Stimulated activated CD4-positive, alpha-beta T cell treated with anti-CD3 and anti-CD28 coated beads, Interleukin-12 subunit alpha, Interleukin-12 subunit beta, amount 100 ng/mL, for 48 hours (primary cell): ENCODE data around the gene NKAP.
"Not testable (repeated sequence)": the region's sequence is repeated elsewhere in the genome, so short reads cannot be mapped to it uniquely, and the experiment has no call there.

ENCODE experiments used
- DNase-seq, 3 donors: peaks; one replicate each; pipeline ENCODE4 v3.0.0-alpha.2; 2020; ENCODE audit warnings: low read depth in 2 of 3, low spot score in 1 of 3

Gene NKAP

DNA sequence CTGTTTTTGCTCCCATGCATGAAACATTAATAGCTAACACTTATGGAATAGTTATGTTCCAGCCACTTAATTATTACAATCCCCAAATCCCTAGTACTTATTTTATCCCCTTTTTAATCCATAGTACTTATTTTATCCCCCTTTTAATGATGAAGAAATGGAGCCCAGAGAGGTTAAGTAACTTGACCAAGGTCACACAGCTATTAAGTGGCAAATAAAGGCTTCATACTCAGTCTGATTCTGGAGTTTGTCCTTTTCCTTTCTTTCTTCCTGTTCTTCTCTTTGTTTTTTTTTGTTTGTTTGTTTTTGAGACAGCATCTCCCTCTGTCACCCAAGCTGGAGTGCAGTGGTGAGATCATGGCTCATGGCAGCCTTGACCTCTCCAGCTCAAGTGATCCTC, 2.2 kb downstream of the NKAP start:
- DNase-seq, result no peak

DNA sequence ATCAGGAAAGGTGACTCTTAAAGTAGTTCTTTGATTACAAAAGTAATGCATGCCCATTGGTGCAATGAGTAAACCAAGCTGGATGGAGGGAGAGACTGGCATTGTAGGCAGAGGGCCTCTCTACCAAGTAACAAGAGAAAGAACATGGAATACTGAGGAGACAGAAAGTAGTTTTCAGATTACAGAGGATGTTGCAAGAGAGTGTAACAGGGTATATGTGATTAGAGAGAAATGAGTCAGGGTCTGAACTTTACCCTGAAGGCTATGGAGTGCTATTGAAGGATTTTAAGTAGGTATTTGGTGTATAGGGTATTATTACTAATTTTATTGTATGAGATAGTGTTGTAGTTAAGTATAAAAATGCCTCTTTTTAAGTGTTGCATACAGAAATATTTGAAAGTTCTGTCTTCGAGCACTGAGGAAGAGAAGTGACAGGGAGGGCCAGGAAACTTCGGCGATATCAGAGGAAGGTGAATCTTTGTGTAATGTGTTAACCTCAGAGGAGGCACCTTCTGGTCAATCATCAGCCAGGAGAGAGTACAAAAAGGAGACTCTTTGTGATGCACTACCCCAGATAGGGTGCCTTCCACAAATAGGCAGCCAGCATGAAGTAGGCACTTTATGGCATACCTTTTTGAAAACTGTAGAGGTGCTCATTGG, 8.2 kb downstream of the NKAP start:
- DNase-seq, result no peak

GRCh38 chrX:119922391-119922790, 21.2 kb downstream of the NKAP start:
- not testable (repeated sequence) for DNase-seq

GRCh38 chrX:119919835-119920585, 23.5 kb downstream of the NKAP start:
- no peak for DNase-seq

GRCh38 chrX:119917877-119918276, 25.7 kb downstream of the NKAP start:
- DNase-seq, result no peak

GRCh38 chrX:119916310-119916709, 27.2 kb downstream of the NKAP start:
- DNase-seq, result no peak

GRCh38 chrX:119900976-119901375, 42.6 kb downstream of the NKAP start:
- DNase-seq, result no peak

GRCh38 chrX:119899125-119899524, 44.4 kb downstream of the NKAP start:
- DNase-seq, result no peak

GRCh38 chrX:119895843-119896326, 47.7 kb downstream of the NKAP start, which contains the start of gene AKAP14:
Gene AKAP14 (plus strand): TSS chrX:119895893. CDS start chrX:119903224, 7,331 bp downstream.
- DNase-seq, result no peak

- not testable (repeated sequence) for DNase-seq
Measured at GRCh38 chrX:119891961-119892692, 51.4 kb downstream of the NKAP start.

GRCh38 chrX:119890626-119891025, 52.9 kb downstream of the NKAP start:
- DNase-seq, result not testable (repeated sequence)

GRCh38 chrX:119887721-119888425, 55.7 kb downstream of the NKAP start:
- peak; percentile 40 to 59 (median 42) for DNase-seq

DNA sequence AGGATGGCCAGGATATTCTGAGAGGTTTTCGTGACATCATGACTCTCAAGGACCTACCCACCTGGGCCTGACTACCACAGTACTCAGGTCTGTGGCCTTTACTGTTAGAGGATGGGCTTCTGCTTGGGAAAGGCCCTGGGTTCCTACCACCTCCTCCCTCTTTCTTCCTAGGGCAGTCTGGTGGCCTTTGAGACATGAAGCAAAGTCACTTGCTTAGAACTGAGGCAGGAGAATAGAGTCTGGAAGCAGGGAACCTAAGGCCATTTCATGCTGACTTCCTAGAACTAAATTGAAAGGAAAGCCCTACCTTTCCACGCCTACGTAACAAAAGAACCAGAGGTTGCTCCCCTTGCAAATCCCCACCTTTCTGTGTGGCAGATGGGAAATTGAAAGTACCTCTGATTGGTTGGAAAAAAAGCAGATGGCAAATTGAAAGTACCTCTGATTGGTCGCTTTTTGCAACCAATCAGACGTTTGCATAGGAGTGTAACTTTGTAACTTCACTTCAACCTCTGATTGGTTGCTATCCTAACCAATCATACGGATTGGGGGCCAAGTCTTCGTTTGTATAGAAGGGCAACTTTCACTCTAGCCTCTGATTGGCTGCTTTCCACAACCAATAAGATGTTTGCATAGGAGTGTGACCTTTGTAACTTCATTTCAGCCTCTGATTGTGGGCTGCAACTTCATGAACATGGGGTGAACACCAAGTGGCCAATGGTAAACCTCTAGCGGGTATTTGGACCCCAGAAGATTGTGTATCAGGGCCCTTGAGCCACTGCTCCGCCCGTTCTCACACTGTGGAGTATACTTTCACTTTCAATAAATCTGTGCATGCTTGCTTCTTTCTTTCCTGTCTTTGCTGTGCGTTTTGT, 57.8 kb downstream of the NKAP start:
- no peak for DNase-seq

- DNase-seq, result no peak
Measured at GRCh38 chrX:119880552-119881437, 62.8 kb downstream of the NKAP start.

GRCh38 chrX:119880076-119880475, 63.5 kb downstream of the NKAP start:
- DNase-seq, result no peak

DNA sequence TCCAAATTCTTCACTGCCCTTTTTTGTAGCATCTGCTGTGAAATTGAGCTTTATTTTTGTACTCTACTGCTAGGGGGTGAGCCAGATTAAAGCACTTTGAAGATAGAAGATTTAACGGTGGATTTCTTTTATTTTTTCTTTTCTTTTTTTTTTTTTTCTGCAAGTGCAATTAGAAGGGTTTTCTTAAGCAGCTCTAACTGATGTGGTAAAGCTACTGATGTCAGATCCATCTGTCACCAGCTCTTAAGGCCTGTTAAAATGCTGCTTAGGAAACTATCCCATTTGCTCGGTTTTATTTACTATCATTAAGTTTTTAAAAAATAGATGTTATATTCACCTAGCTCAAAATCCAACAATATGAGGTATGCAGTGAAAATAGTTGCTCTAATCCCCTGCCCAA, 64.8 kb downstream of the NKAP start:
- no peak for DNase-seq

DNA sequence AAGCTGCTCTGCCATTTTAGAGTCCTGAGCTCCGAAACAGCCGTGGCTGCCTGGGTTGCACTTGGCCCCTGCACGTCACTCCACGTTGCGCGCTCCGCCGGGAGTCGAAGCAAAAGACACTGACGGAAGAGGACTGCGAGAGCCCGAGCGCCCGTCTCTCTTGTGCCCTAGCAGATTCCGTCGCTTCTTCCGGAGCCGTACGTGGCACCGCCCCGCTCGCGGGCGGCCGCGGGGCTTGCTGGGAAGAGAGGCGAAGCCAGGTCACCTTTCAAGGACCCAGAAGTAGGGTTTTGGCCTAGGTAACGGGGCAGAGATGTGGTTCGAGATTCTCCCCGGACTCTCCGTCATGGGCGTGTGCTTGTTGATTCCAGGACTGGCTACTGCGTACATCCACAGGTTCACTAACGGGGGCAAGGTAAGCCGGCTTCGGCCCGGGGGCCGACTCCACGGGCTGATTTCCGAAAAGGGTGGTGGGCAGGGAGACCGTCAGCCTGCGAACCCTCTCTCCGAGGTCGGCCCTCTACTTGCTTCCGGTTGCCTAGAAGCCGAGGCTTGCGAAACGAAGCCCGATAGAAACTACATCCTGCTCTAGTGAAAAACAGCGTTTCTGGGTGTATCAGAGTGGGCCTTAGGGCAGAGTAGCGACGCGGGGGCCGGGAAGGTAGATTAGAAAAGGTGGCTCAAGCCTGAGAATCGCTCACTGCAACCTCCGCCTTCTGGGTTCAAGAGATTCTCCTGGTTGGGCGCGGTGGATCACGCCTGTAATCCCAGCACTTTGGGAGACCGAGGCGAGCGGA, 71.8 kb downstream of the NKAP start, which contains the start of the genes NDUFA1 and RNF113A:
TSS of gene NDUFA1 (plus strand) at position 234 of the 797 bp plus-strand sequence. CDS start at position 314, 80 bp downstream.
TSS of gene RNF113A (minus strand) at position 135 of the 797 bp plus-strand sequence. CDS start at position 15, 120 bp downstream.
- peak; percentile 61 to 76 (median 74) for DNase-seq

GRCh38 chrX:119871245-119871598, 72.3 kb downstream of the NKAP start:
- DNase-seq, result peak in 2 of 3 donors; percentile 7 to 16
